Trophoblast cell (in vitro differentiated cells and primary cell): ENCODE data around the gene FCRL2.

Experiments
- DNase-seq, 2 donors: peaks; one replicate each; pipeline ENCODE4 v3.0.0-alpha.2; 2016
- H2AFZ ChIP-seq: 2 replicates; pipeline ENCODE4 v1.6.1; 2013; ENCODE audit warnings: low read length, moderate library complexity, mild to moderate bottlenecking; ENCODE audit not compliant: insufficient read depth, poor library complexity
- H2AK5ac ChIP-seq: 2 replicates; pipeline ENCODE4 v1.6.1; 2013; ENCODE audit warnings: mild to moderate bottlenecking, low read length
- H2BK120ac ChIP-seq: 2 replicates; pipeline ENCODE4 v1.6.1; 2013; ENCODE audit warnings: low read length, mild to moderate bottlenecking, moderate library complexity; ENCODE audit not compliant: insufficient read depth, poor library complexity
- H2BK12ac ChIP-seq: 2 replicates; pipeline ENCODE4 v1.6.1; 2013; ENCODE audit warnings: mild to moderate bottlenecking, low read length, moderate library complexity
- H2BK5ac ChIP-seq: 2 replicates; pipeline ENCODE4 v1.6.1; 2013; ENCODE audit warnings: low read length, low read depth, moderate library complexity, mild to moderate bottlenecking; ENCODE audit not compliant: poor library complexity
- H3K14ac ChIP-seq: 2 replicates; pipeline ENCODE4 v1.6.1; 2013; ENCODE audit warnings: mild to moderate bottlenecking, low read length
- H3K18ac ChIP-seq: 2 replicates; pipeline ENCODE4 v1.6.1; 2013; ENCODE audit warnings: mild to moderate bottlenecking, low read length
- H3K23ac ChIP-seq: 2 replicates; pipeline ENCODE4 v1.6.1; 2013; ENCODE audit warnings: low read length
- H3K27ac ChIP-seq: 2 replicates; pipeline ENCODE4 v1.5.1; 2013; ENCODE audit warnings: low read depth, mild to moderate bottlenecking, inconsistent platforms, low read length, moderate library complexity
- H3K27me3 ChIP-seq: 2 replicates; pipeline ENCODE4 v1.6.1; 2013; ENCODE audit warnings: inconsistent platforms, mild to moderate bottlenecking, low read length, moderate library complexity; ENCODE audit not compliant: insufficient read depth
- H3K36me3 ChIP-seq, 2 experiments: 1 replicate in 1 of 2; 2 replicates in 1 of 2; pipeline ENCODE4 v1.6.1; 2013; ENCODE audit warnings: low read length in 2 of 2, mild to moderate bottlenecking in 2 of 2, moderate library complexity in 1 of 2; ENCODE audit not compliant: insufficient read depth in 2 of 2, control insufficient read depth in 1 of 2
- H3K4ac ChIP-seq: 2 replicates; pipeline ENCODE4 v1.6.1; 2013; ENCODE audit warnings: low read depth, mild to moderate bottlenecking, low read length, moderate library complexity
- H3K4me1 ChIP-seq, 2 experiments: 1 replicate in 1 of 2; 2 replicates in 1 of 2; pipeline ENCODE4 v1.6.1; 2013; ENCODE audit warnings: low read length in 2 of 2, mild to moderate bottlenecking in 2 of 2, moderate library complexity in 1 of 2; ENCODE audit not compliant: insufficient read depth in 2 of 2, control insufficient read depth in 1 of 2
- H3K4me2 ChIP-seq: 2 replicates; pipeline ENCODE4 v1.6.1; 2013; ENCODE audit warnings: inconsistent platforms, mild to moderate bottlenecking, low read length, moderate library complexity
- H3K4me3 ChIP-seq: 2 replicates; pipeline ENCODE4 v1.5.1; 2013; ENCODE audit warnings: mild to moderate bottlenecking, low read depth, low read length, inconsistent platforms
- H3K79me1 ChIP-seq: one replicate; pipeline ENCODE4 v1.6.1; 2013; ENCODE audit warnings: low read length
- H3K79me2 ChIP-seq: 2 replicates; pipeline ENCODE4 v1.6.1; 2013; ENCODE audit warnings: low read length, mild to moderate bottlenecking; ENCODE audit not compliant: control insufficient read depth, insufficient read depth, poor library complexity
- H3K9ac ChIP-seq: 2 replicates; pipeline ENCODE4 v1.6.1; 2013; ENCODE audit warnings: mild to moderate bottlenecking, low read length
- H3K9me3 ChIP-seq: 2 replicates; pipeline ENCODE4 v1.6.1; 2013; ENCODE audit warnings: low read depth, mild to moderate bottlenecking, control low read depth, inconsistent platforms, low read length; ENCODE audit not compliant: insufficient read depth
- H4K12ac ChIP-seq: 2 replicates; pipeline ENCODE4 v1.6.1; 2013; ENCODE audit warnings: low read depth, mild to moderate bottlenecking, low read length, moderate library complexity
- H4K8ac ChIP-seq: 2 replicates; pipeline ENCODE4 v1.6.1; 2013; ENCODE audit warnings: low read depth, mild to moderate bottlenecking, low read length, moderate library complexity
- H4K91ac ChIP-seq: one replicate; pipeline ENCODE4 v1.6.1; 2013; ENCODE audit warnings: low read depth, mild to moderate bottlenecking, low read length, moderate library complexity
- WGBS: extraction: QIAGEN DNeasy Blood & Tissue Kit; methylation state at CpG from one replicate; pipeline ENCODE4 v1.1.7; 2013; ENCODE audit warnings: missing lambda C conversion rate; ENCODE audit not compliant: insufficient read length, insufficient coverage; ENCODE audit errors: extremely low coverage; 5-methylcytosine and 5-hydroxymethylcytosine counted together

The FCRL2 gene

GRCh38 chr1:157711802-157712201 lies 65.1 kb downstream of the FCRL2 start:
- Histone ChIP-seq H3K79me1 (no peaks in the 10 kb centered on the region), H2AFZ (no peak overlapping the region), H2BK5ac (no peak overlapping the region), H4K91ac (no peak overlapping the region), H2AK5ac (no peak overlapping the region), H4K8ac (no peak overlapping the region), H3K9me3 (no peaks in the 10 kb centered on the region), H3K9ac (no peak overlapping the region), H2BK120ac (no peak overlapping the region), H3K14ac (no peak overlapping the region), H3K4me3 (no peak overlapping the region), H3K36me3 (no peaks in the 10 kb centered on the region), H3K4ac (no peak overlapping the region), H2BK12ac (no peak overlapping the region), H3K27ac (no peak overlapping the region), H4K12ac (no peak overlapping the region), H3K4me1 (no peaks in the 10 kb centered on the region), H3K27me3 (no peaks in the 10 kb centered on the region), H3K4me2 (no peak overlapping the region), H3K18ac (no peak overlapping the region), H3K23ac (no peak overlapping the region), H3K79me2 (no peaks in the 10 kb centered on the region)
- no peak for DNase-seq

DNA sequence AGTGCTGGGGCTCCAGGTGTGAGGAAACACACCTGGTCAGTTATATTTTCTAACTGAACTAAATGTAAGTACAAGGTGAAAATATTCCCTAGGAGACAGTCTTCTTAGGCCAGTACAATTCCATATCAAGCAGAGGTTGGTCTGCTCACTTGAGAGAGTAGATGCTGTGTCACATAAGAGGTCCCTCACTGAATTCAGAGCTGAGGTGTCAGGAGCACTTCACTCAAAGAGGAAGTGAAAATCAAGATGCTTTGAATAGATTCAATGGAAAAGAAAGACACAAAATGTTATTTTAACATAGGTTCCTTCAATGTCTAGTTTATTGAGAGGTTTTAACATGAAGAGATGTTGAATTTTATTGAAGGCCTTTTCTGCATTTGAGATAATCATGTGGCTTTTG lies 72.1 kb downstream of the FCRL2 start:
- no peak overlapping the region for H3K18ac ChIP-seq
- no peak overlapping the region for H2BK5ac ChIP-seq
- H3K23ac ChIP-seq, result no peak overlapping the region
- H3K4me2 ChIP-seq, result no peak overlapping the region
- DNase-seq, result no peak
- no peak overlapping the region for H4K12ac ChIP-seq
- H3K79me1 ChIP-seq, result no peaks in the 10 kb centered on the region
- H3K4ac ChIP-seq, result no peak overlapping the region
- H3K4me3 ChIP-seq, result no peak overlapping the region
- H3K79me2 ChIP-seq, result no peaks in the 10 kb centered on the region
- no peak overlapping the region for H4K8ac ChIP-seq
- H3K14ac ChIP-seq, result no peak overlapping the region
- no peak overlapping the region for H4K91ac ChIP-seq
- no peaks in the 10 kb centered on the region for H3K9me3 ChIP-seq
- no peaks in the 10 kb centered on the region for H3K36me3 ChIP-seq
- no peaks in the 10 kb centered on the region for H3K4me1 ChIP-seq
- no peak overlapping the region for H3K27ac ChIP-seq
- H2BK120ac ChIP-seq, result no peak overlapping the region
- H2AK5ac ChIP-seq, result no peak overlapping the region
- no peaks in the 10 kb centered on the region for H3K27me3 ChIP-seq
- no peak overlapping the region for H2BK12ac ChIP-seq
- no peak overlapping the region for H2AFZ ChIP-seq
- H3K9ac ChIP-seq, result no peak overlapping the region

GRCh38 chr1:157703981-157704380 lies 73.0 kb downstream of the FCRL2 start:
- no peak overlapping the region for H3K9ac ChIP-seq
- no CpG with 5 or more reads among the region's 4 CpGs for WGBS
- no peak overlapping the region for H3K18ac ChIP-seq
- no peaks in the 10 kb centered on the region for H3K36me3 ChIP-seq
- no peak overlapping the region for H2BK120ac ChIP-seq
- H2BK12ac ChIP-seq, result no peak overlapping the region
- no peak overlapping the region for H4K12ac ChIP-seq
- H2AFZ ChIP-seq, result no peak overlapping the region
- DNase-seq, result no peak
- H3K4ac ChIP-seq, result no peak overlapping the region
- H2BK5ac ChIP-seq, result no peak overlapping the region
- no peaks in the 10 kb centered on the region for H3K27me3 ChIP-seq
- H4K91ac ChIP-seq, result no peak overlapping the region
- H3K9me3 ChIP-seq, result no peaks in the 10 kb centered on the region
- no peak overlapping the region for H3K14ac ChIP-seq
- H3K4me2 ChIP-seq, result no peak overlapping the region
- no peak overlapping the region for H3K23ac ChIP-seq
- no peak overlapping the region for H3K4me3 ChIP-seq
- no peak overlapping the region for H4K8ac ChIP-seq
- H3K27ac ChIP-seq, result no peak overlapping the region
- H2AK5ac ChIP-seq, result no peak overlapping the region
- no peaks in the 10 kb centered on the region for H3K79me1 ChIP-seq
- H3K79me2 ChIP-seq, result no peaks in the 10 kb centered on the region
- no peaks in the 10 kb centered on the region for H3K4me1 ChIP-seq

GRCh38 chr1:157702308-157702825 lies 74.6 kb downstream of the FCRL2 start:
- H4K8ac ChIP-seq, result no peak overlapping the region
- no peak overlapping the region for H3K27ac ChIP-seq
- no peak overlapping the region for H2BK120ac ChIP-seq
- no peak overlapping the region for H2BK5ac ChIP-seq
- no peak overlapping the region for H4K12ac ChIP-seq
- DNase-seq, result no peak
- no peaks in the 10 kb centered on the region for H3K79me2 ChIP-seq
- no peak overlapping the region for H3K9ac ChIP-seq
- H3K4me2 ChIP-seq, result no peak overlapping the region
- no peak overlapping the region for H3K4me3 ChIP-seq
- H3K4ac ChIP-seq, result no peak overlapping the region
- no peak overlapping the region for H3K18ac ChIP-seq
- WGBS, result no CpG with 5 or more reads among the region's 5 CpGs
- no peak overlapping the region for H4K91ac ChIP-seq
- no peak overlapping the region for H3K14ac ChIP-seq
- no peak overlapping the region for H3K23ac ChIP-seq
- no peak overlapping the region for H2BK12ac ChIP-seq
- no peaks in the 10 kb centered on the region for H3K36me3 ChIP-seq
- H3K9me3 ChIP-seq, result no peaks in the 10 kb centered on the region
- H3K4me1 ChIP-seq, result no peaks in the 10 kb centered on the region
- H3K27me3 ChIP-seq, result no peaks in the 10 kb centered on the region
- no peaks in the 10 kb centered on the region for H3K79me1 ChIP-seq
- H2AK5ac ChIP-seq, result no peak overlapping the region
- H2AFZ ChIP-seq, result no peak overlapping the region
